Suprapubic skin (tissue), 4 donors: ENCODE data around the gene CLASP2. TPM values are rescaled to one million over a fixed set of nuclear protein-coding genes. Genes with fewer than 3 reads are reported as not detected.

Experiments
- DNase-seq, 2 donors: peaks; one replicate each; pipeline ENCODE4 v3.0.0-alpha.2; 2019; ENCODE audit warnings: low spot score in 2 of 2
- H3K27ac ChIP-seq: fragments of 200-600 bp; sonication (generic); one replicate; pipeline ENCODE4 v1.5.1; 2019
- H3K27me3 ChIP-seq: fragments of 200-600 bp; sonication (generic); one replicate; pipeline ENCODE4 v1.5.1; 2019
- H3K36me3 ChIP-seq: fragments of 200-600 bp; sonication (generic); one replicate; pipeline ENCODE4 v1.5.1; 2019
- H3K4me1 ChIP-seq: fragments of 200-600 bp; sonication (generic); one replicate; pipeline ENCODE4 v1.5.1; 2019
- H3K4me3 ChIP-seq: fragments of 200-600 bp; sonication (generic); one replicate; pipeline ENCODE4 v1.5.1; 2019; ENCODE audit warnings: mild to moderate bottlenecking
- H3K9me3 ChIP-seq: fragments of 200-600 bp; sonication (generic); one replicate; pipeline ENCODE4 v1.5.1; 2019
- EP300 ChIP-seq: sonication (generic); formaldehyde crosslinking; IDR thresholded peaks from one replicate; pipeline ENCODE4 v1.6.1; 2017; ENCODE audit warnings: antibody characterized with exemption
- POLR2A ChIP-seq, 2 donors: fragments of 450-650 bp; IDR thresholded peaks; one replicate each; pipeline ENCODE4 v1.6.1; 2017; ENCODE audit warnings: antibody characterized with exemption in 2 of 2, mild to moderate bottlenecking in 2 of 2, moderate library complexity in 2 of 2
- POLR2AphosphoS5 ChIP-seq, 3 donors: sonication (generic); formaldehyde crosslinking; IDR thresholded peaks; one replicate each; pipeline ENCODE4 v1.6.1; 2017; ENCODE audit warnings: antibody characterized with exemption in 3 of 3
- WGBS: methylation state at CpG from one replicate; pipeline ENCODE4 v1.1.5; 2018; 5-methylcytosine and 5-hydroxymethylcytosine counted together
- total RNA-seq, 4 donors: library from RNA; depleted of rRNA; stranded (reverse); fragments of >200 nt; gene quantifications; one replicate each; pipeline ENCODE4 v1.1.0, GENCODE V29; 2016
- TF ChIP-seq, protein P1 (sequence below), 2 donors: fragments of 200-600 bp in 1 of 2; fragments of 450-650 bp in 1 of 2; sonication (generic) in 1 of 2; IDR thresholded peaks; one replicate each; pipeline ENCODE4 v1.5.1; 2016 to 2019; ENCODE audit warnings: antibody characterized with exemption in 2 of 2, mild to moderate bottlenecking in 1 of 2, moderate library complexity in 1 of 2

Gene CLASP2
- total RNA-seq, 4 donors from 2014 or later = 44.8 to 140 (median 59.7) TPM

DNA sequence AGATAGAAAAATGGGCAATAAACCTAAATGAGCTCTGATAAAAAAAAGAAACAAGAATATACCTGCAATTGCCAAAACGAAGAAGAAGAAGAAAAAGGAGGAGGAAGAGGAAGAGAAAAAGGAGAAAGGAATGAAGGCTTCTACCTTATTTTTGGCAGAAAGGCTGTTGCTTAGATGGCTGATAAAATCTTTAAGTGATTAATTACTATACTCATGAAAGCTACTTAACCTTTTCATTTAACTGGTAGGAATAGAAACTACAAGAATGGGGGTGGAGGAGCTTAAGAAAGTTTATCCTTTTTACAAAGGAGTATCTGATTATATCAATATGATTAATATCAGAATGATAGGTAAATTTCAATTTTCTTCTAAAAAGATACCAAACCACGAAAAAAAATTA is 75.2 kb downstream of the CLASP2 start:
- Histone ChIP-seq H3K9me3 (no peaks in the 10 kb centered on the region), H3K27ac (no peak overlapping the region), H3K4me3 (no peak overlapping the region), H3K36me3 (peaks cover 5% of the 10 kb centered on the region), H3K4me1 (peaks cover 16% of the 10 kb centered on the region), H3K27me3 (no peaks in the 10 kb centered on the region)
- TF ChIP-seq EP300 (no peak), POLR2A (IDR thresholded peaks at IDR 0.05) (no peak), POLR2AphosphoS5 (IDR thresholded peaks at IDR 0.05) (no peak)
- TF ChIP-seq, protein P1, sequence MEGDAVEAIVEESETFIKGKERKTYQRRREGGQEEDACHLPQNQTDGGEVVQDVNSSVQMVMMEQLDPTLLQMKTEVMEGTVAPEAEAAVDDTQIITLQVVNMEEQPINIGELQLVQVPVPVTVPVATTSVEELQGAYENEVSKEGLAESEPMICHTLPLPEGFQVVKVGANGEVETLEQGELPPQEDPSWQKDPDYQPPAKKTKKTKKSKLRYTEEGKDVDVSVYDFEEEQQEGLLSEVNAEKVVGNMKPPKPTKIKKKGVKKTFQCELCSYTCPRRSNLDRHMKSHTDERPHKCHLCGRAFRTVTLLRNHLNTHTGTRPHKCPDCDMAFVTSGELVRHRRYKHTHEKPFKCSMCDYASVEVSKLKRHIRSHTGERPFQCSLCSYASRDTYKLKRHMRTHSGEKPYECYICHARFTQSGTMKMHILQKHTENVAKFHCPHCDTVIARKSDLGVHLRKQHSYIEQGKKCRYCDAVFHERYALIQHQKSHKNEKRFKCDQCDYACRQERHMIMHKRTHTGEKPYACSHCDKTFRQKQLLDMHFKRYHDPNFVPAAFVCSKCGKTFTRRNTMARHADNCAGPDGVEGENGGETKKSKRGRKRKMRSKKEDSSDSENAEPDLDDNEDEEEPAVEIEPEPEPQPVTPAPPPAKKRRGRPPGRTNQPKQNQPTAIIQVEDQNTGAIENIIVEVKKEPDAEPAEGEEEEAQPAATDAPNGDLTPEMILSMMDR (IDR thresholded peaks at IDR 0.05) = no peak
- 68% methylated on average over 2 of the region's 2 CpGs for WGBS
- DNase-seq = no peak

DNA sequence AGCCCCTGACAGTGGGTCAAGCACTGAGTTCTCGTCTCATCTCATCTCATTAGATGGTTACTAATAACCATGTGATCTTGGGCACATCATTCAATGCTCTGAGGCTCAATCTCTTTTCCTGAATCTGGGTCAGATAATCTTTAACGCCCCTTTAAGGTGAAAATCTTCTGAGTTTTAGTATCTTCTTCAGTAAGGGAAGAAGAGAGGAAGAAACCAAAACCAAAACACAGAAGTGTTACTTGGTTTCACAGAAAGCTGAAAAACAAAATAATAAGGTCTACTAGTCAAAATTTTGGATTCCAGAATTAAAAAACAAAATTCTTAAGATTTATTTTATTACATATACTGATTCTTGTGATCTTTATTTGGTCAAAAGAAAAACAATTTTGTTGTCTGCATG is 78.2 kb downstream of the CLASP2 start:
- peaks cover 3% of the 10 kb centered on the region for H3K36me3 ChIP-seq
- H3K9me3 ChIP-seq = no peaks in the 10 kb centered on the region
- TF ChIP-seq EP300 (no peak), POLR2A (IDR thresholded peaks at IDR 0.05) (no peak), POLR2AphosphoS5 (IDR thresholded peaks at IDR 0.05) (no peak)
- TF ChIP-seq, protein P1 (IDR thresholded peaks at IDR 0.05) = no peak
- no peaks in the 10 kb centered on the region for H3K27me3 ChIP-seq
- H3K4me3 ChIP-seq = no peak overlapping the region
- H3K4me1 ChIP-seq = peaks cover 6% of the 10 kb centered on the region
- no peak overlapping the region for H3K27ac ChIP-seq
- WGBS = 86% methylated on average over 2 of the region's 2 CpGs
- DNase-seq = no peak

DNA sequence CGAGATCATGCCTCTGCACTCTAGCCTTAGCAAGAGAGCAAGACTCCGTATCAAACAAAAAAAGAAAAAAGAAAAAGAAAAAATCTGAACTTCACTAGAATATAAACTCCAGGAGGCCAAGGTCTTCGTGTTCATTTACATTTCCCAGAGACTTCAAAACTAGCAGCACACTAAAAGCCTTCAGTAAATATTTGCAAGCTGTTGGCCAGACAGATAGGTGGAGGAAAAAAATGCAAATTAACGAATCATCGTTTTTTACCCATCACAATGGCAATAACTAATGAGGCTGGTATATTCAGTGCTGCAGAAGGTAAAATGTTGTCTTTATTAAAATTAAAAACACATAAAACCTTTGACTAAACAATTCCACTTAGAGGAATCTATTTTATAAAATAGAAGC is 80.6 kb downstream of the CLASP2 start:
- H3K9me3 ChIP-seq = no peaks in the 10 kb centered on the region
- no peak for TF ChIP-seq POLR2AphosphoS5 (IDR thresholded peaks at IDR 0.05)
- TF ChIP-seq POLR2A (IDR thresholded peaks at IDR 0.05) = no peak
- no peak for TF ChIP-seq EP300
- TF ChIP-seq, protein P1 (IDR thresholded peaks at IDR 0.05) = no peak
- H3K4me3 ChIP-seq = no peak overlapping the region
- no peaks in the 10 kb centered on the region for H3K27me3 ChIP-seq
- DNase-seq = no peak
- H3K36me3 ChIP-seq = peaks cover 6% of the 10 kb centered on the region
- no peaks in the 10 kb centered on the region for H3K4me1 ChIP-seq
- WGBS = 79% methylated on average over 5 of the region's 5 CpGs
- H3K27ac ChIP-seq = no peak overlapping the region

DNA sequence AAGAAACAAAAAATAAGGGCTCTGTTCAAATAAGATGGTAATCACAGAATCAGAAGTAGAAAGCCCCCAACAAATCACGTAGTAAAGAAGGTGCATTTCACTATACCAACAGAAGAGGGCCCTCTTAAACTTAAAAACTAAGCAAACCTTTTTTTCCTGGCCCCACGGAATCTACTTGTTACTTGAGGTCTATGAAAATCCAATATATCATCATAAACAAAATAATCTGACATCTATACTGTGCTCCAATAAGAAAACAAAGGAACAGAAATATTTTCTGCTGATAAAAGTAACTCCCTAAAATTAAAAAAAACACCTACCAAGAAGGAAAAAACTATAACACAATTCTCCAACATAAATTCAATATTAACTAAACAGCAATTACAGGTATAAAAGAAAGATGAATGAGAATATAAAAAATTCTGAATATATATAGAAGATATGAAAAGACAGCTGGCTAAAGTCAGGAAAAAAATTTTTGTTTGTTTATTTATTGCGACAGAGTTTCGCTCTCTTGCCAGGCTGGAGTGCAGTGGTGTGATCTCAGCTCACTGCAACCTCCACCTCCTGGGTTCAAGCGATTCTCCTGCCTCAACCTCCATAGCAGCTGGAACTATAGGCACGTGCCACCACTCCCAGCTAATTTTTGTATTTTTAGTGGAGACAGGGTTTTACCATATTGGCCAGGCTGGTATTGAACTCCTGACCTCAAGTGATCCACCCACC is 81.8 kb downstream of the CLASP2 start:
- Histone ChIP-seq H3K27me3 (no peaks in the 10 kb centered on the region), H3K4me3 (no peak overlapping the region), H3K36me3 (peaks cover 6% of the 10 kb centered on the region), H3K4me1 (no peaks in the 10 kb centered on the region), H3K9me3 (no peaks in the 10 kb centered on the region), H3K27ac (no peak overlapping the region)
- WGBS = 57% methylated on average over 6 of the region's 6 CpGs
- TF ChIP-seq EP300 = no peak
- TF ChIP-seq POLR2A (IDR thresholded peaks at IDR 0.05) = no peak
- no peak for TF ChIP-seq POLR2AphosphoS5 (IDR thresholded peaks at IDR 0.05)
- TF ChIP-seq, protein P1 (IDR thresholded peaks at IDR 0.05) = peak; percentile 28 to 43
- DNase-seq = no peak

DNA sequence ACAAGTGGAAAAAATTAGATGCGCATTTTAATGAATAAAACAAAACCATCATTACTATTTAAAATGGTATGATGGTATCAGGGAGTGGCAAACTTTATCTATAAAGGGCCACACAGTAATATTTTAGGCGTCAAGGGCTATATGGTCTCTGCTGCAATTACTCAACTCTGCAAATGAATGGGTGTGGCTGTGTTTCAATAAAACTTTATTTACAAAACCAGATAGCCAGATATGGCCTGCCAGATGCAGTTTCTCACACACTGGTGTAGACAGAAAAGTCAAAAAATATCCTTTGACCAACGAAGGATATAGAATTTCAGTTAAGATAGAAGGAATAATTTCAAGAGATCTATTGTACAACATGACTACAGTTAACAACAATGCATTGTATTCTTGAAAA is 83.8 kb downstream of the CLASP2 start:
- 87% methylated on average over 3 of the region's 3 CpGs for WGBS
- Histone ChIP-seq H3K4me3 (no peak overlapping the region), H3K27me3 (no peaks in the 10 kb centered on the region), H3K27ac (no peak overlapping the region), H3K4me1 (no peaks in the 10 kb centered on the region), H3K9me3 (no peaks in the 10 kb centered on the region), H3K36me3 (peaks cover 6% of the 10 kb centered on the region)
- TF ChIP-seq, protein P1 (IDR thresholded peaks at IDR 0.05) = no peak
- no peak for TF ChIP-seq POLR2A (IDR thresholded peaks at IDR 0.05)
- no peak for DNase-seq
